HG03103 (cell line): ENCODE results near the gene NPL.
A peak's percentile ranks its signal among the peaks of the same experiment; 100 is the strongest.

Experiments used
- ATAC-seq: cut with Tn5 transposase; IDR thresholded peaks from one replicate; pipeline ENCODE4 v1.9.1; 2021; ENCODE audit warnings: low read depth; ENCODE audit not compliant: unreplicated experiment

The NPL gene

GRCh38 chr1:182789138-182790076 lies at the start of gene NPL:
Gene NPL (plus strand): TSS chr1:182789773. CDS start chr1:182794372, 4,599 bp downstream.
- ATAC-seq = peak; percentile 93

DNA sequence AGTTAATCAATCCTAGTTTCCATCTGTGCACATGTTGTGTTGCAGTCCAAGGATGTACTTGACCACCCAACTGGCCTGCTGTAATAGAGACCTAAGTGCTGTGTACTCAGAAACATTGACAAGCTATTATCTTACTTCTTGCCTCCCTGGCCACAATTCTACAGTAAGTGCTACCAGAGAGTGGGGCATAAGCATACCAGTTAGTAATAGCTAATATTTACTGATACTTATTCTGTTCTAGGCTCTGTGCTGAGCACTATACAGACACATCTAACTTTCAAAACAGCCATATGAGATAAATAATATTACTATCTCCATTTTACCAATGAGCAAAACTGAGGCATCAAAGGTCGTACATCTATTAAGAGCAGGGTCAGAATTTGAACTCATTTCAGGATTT lies 49.5 kb upstream of the NPL start:
- ATAC-seq = no peak

DNA sequence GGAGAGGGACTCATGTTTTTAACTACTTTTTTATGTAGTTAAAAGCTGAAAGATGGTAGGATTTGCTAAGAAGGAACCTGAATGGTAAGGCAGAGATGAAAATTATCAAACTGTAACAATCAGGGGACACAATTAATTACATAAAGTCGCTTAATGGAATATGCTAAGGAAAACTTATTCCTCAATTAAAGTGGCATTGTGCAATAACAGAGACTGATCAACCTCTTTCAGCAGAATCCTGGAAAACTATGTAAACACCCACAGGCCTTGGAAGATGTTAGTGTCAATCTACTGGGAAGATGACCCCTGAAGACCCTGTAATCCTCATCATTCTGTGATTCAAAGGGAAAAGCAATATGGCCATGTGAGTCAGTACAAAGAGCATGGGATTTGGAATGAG lies 46.8 kb upstream of the NPL start:
- no peak for ATAC-seq

DNA sequence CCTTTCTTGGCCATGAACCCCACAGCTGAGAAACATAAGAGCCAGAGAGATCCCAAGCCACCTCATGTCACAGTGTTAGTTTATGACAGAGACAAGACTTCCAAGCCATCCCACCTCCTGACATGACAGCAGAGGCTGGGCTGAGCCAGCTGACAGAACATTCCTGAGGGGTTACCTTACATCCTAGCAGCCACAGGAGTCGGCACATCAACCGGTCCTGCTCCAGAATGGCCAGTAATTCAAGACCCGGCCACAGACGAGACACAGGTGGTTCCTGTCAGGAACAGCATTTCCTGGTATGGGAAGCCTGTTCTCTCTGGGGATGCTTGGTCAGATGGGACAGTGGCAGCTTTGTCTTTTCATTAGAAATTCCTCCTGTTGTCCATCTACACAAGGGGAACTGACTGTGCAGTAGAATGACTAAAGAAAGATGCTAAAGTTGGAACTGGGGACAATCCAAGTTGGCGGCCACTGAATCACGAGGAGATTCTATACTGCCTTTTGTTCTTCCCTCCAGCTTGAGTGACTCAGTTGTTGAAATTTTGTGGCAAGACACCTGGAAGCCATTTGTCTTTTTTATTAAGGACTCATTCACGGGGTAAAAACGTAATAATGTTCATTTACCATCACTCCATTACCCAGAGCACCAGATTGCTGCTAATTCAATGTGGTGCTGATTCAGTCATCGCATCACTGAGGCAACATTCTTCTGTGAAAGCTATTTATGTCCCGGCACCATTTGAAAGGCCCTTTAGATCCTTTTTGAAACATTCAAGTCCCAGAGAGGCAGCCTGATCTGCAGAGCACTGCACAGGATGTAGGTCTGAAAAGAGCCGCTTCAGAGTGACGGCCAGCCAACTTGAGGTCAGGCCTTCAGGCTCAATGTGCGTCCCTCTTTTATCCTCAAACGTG lies 37.2 kb upstream of the NPL start:
- no peak for ATAC-seq

- no peak for ATAC-seq
Observed at GRCh38 chr1:182754087-182754486, 35.5 kb upstream of the NPL start.

- no peak for ATAC-seq
Observed at GRCh38 chr1:182754543-182755314, 34.8 kb upstream of the NPL start.

DNA sequence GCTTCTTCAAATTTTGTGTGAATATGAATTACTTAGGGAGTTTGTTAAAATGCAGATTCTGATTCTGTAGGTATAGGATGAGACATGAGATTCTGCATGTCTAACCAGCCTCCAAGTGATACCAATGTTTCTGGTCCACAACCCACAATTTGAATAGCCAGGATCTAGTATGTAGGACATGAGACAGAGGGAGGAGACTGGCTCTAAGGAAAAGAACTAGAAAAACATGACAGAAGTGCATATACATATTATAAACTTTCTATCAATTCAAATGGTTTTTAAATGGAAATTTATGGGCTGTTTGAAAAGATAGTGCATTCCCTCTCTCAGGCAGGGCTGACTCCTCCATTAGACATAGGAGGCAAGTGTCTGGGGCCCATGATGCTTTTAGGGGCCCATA lies 33.9 kb upstream of the NPL start:
- ATAC-seq = no peak

DNA sequence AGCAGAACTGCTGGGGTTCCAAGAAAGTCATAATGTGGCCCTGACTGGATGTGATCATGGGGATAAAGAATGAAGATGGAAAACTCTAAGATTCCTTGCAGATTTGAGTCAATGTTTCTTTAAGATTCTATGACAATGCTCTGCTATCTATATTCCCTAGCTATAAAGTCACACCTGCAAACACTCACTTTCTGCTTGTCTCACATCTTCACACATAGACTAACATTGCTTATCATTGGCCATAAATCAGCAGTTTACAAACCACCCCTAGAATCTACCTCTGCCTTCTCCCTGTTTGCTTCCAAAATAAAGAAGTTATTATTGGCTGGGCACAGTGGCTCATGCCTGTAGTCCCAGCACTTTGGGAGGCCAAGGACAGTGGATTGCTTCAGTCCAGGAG lies 33.1 kb upstream of the NPL start:
- no peak for ATAC-seq

DNA sequence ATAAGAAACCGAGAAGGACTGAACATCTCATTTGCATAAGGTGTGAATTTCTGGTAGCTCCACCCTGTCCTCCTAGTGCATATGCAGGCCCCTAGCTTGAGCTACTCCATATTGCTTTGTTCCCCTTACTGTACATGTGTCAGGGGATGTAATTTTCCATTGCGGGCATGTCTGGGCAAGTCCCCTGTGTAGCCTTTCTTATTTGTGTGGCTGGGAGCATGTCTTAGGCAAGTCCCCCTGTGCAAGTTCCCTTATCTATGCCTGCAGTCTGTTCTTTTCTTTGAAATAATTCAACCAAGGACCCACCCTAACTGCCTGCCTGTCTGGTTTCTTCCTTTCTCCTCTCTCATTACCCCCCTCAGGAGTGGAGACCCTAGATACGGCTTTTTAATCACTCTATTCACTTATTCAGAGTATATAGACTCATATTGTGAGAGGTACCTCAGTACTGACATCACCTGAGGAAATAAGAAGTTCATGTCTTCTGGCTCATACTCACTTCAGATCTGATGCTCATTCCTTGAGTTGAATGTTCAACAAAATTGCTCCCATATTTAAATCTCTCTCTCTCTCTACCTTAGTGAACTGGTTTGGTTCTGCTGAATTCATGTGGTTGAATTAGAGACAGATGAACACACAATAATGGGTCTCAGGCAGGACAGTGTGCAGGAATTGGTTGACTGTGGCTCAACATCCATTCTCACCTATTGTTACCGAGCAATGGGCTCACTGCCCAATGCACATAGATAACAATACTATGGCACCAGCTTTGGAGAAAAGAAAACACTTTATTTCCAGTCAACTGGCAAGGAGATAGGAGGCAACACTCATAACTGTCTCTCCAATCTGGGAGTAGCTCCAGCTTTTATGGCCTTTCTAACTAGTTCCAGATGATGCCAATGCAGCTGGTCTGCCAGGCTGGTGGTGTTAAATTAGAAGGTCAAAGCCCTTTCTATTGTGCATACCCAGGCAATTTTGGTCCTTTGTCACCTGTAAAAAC lies 27.9 kb upstream of the NPL start:
- ATAC-seq = no peak

DNA sequence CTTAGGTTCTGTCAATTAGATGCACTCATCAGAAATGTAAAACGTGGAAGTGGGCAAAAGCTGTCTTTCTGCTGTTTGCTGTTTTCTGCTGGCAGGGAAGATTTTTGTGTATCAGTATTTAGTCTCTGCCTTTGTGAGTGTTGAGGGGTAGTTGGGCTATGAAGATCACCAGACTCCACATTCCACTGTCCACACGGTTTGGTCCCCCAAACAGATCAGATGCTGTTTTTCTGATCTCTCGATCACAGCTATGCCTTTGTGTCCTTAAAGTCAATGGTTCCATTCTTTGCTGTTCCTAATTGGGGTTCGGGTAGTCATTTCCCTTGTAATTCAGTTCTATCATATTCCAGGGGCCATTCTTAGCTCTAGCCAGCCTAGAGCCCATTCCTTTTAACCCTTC lies 27.0 kb upstream of the NPL start:
- ATAC-seq = no peak

DNA sequence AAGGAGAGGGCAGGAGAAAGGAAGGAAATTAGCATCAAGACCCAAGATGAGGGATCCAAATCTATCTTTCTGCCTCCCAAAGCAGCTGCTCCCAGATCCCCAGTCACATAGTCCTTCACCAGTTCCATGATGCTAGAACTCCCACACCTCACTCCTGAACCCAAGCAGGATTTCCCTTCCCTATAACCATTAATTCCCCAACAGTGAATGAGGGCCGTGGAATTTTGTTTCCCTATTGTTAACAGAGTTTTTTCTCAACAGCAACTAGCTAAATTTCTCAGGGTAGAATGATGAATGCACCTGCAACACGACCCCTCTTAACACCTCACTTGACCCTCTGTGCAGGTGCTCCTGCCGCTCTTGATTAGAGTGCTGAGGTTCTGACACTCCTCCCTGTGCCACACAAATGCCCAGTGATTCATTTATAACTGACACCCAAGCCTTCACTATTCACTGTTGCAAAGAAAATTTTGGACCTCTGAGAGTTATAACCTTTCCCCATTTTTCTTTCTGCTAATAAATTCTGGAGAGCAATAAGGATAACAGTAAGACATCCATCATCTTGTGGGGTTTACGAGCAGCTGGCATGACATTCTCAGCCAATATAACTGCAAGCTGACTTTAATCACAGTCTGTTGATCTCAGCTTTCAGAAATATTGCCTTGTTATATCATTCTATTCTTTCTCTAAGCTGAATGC lies 25.4 kb upstream of the NPL start:
- ATAC-seq = no peak

- ATAC-seq = no peak
Observed at GRCh38 chr1:182765391-182765790, 24.2 kb upstream of the NPL start.

- ATAC-seq = no peak
Observed at GRCh38 chr1:182766050-182766449, 23.5 kb upstream of the NPL start.

DNA sequence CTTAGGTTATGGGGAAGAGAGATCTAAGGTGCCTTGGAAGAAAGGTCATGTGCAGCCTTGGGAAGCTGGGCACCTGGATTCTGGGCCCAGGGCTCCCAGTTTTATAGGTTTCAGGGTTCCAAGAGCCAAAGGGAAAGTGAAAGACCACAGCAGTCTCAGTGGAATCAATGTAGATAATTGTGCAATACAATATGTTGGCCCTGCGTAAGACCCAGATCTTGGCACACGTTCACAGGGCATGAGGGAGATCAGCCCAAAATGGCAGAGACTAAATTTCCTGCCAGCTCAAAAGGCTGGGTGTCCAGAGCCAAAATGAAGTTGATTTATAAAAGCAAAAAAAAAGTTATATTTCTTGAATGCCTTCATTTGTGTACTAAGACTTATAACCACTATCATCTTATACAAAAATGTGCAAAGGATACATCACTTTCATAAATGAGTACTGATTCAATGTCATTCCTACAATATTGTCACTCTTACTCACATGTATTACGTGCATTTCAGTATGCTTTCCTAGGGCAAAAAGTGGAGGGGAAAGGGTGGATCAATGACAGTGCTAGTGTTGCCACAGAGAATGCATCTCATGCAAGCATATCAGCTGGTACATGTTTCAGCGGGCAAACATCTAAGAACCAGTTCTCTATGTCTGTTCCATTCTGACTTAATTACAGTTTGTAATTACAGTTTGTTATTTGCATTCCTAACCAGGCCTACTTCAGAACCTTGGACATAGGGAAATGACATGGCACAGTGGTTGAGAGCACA lies 22.5 kb upstream of the NPL start:
- no peak for ATAC-seq

DNA sequence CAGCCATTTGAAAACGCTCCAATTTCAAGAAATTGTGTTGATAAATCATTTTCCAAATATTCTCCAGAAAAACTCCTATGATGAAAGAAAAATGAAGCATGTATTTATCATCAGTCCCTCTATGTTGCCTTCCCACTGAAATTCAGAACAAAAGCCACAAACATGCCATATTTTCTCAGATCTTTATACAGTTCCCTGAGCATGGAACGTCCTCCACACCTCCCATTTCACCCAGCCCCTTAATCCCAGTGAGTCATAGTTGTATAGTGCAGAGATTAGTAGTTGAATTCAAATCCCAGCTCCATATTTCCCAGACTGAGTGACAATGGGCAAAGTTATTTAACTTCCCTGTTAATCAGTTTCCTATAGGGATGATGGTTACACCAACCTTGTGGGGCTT lies 20.6 kb upstream of the NPL start:
- no peak for ATAC-seq

GRCh38 chr1:182770232-182770631 lies 19.3 kb upstream of the NPL start:
- no peak for ATAC-seq

DNA sequence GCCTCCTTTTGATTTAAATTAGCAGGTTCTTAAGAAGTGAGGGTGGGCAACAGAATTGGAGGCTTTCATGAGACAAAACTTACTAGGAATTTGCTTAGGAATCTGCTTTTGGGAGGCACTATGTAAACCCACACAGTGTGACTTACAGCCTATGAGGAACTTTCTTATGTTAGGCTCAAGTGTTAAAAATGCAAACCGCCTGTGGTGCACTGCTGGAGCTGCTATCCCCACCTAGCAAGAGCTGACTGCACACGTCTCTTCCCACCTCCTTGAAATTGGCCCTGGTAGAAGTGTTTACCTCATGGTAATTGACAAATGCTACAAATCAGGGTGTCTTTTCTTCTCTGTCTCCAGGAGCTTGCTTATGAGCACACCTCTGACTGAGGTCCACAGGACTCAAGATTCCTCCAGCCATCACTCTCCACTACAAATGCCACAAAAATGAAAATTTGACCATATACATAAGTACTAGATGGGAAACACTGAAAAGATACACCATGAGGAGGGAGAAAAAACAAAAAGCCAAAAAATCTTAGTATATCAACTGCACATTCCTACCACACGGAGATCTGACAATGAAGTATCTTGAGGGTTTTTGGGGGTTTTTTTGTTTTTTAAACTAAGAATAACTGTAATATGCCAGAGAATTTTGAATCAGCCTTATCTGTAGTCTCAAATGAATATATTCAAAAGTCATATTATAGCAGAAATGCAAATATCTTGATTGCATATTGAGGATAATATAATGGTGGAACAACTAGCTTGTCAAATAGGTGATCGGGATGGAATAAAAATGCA lies 18.2 kb upstream of the NPL start:
- ATAC-seq = no peak
